ENCODE data around the gene CERK.
A peak's percentile ranks its signal among the peaks of the same experiment; 100 is the strongest.
"Not testable (repeated sequence)": the region's sequence is repeated elsewhere in the genome, so short reads cannot be mapped to it uniquely, and the experiment has no call there.

Gene CERK, protein sequence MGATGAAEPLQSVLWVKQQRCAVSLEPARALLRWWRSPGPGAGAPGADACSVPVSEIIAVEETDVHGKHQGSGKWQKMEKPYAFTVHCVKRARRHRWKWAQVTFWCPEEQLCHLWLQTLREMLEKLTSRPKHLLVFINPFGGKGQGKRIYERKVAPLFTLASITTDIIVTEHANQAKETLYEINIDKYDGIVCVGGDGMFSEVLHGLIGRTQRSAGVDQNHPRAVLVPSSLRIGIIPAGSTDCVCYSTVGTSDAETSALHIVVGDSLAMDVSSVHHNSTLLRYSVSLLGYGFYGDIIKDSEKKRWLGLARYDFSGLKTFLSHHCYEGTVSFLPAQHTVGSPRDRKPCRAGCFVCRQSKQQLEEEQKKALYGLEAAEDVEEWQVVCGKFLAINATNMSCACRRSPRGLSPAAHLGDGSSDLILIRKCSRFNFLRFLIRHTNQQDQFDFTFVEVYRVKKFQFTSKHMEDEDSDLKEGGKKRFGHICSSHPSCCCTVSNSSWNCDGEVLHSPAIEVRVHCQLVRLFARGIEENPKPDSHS

DNA sequence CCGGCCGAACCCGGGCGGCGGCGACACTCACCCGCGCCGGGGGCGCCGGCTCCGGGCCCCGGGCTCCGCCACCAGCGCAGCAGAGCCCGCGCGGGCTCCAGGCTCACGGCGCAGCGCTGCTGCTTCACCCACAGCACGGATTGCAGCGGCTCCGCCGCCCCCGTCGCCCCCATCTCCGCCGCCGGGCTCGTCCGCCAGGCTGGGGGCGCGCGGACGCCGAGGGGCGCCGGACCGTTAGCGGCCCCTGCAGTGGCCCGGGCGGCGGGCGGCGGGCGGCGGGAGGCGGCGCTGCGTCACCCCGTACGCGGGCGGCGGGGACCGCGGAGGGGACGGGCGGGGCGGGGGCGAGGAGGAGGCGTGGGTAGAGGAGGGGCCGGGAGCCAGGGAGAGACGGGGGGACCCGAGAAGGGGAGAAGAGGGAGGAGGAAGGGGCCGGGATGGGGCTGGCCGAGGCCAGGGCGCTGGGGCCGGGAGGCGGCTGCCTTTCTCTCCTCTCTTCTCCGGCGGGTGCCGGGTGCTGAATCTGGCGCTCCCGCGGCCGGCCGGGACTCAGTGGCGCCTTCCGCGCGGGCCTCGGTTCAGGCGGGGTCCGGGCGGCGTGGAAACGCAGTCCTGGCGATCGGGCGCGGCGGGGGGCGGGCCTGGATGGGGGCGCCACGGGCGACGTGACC is at the start of gene CERK:
Gene CERK (minus strand): TSS at position 277 of the 671 bp plus-strand sequence. CDS start 104 bp downstream, at position 173.
- DNase-seq (ENCODE audit: low spot score) = peak; percentile 74

DNA sequence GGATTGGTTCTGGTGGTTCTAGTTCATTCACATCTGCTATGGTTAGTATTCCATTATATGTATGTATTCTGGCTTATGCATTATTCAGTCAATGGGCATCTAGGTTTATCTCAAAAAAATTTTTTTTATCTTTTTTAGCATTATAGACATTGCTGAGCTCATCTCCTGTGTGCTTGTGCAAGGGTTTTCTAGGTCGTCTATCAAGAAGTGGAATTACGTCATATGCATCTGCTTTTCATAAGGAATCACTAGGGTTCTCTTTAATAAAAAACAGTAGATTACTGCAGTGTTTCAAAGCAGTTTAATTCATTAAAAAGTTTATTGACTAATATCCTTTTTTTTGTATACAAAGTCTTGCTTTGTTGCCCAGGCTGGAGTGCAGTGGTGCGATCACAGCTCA is 45.7 kb upstream of the CERK start:
- no peak for DNase-seq (ENCODE audit: low spot score)

DNA sequence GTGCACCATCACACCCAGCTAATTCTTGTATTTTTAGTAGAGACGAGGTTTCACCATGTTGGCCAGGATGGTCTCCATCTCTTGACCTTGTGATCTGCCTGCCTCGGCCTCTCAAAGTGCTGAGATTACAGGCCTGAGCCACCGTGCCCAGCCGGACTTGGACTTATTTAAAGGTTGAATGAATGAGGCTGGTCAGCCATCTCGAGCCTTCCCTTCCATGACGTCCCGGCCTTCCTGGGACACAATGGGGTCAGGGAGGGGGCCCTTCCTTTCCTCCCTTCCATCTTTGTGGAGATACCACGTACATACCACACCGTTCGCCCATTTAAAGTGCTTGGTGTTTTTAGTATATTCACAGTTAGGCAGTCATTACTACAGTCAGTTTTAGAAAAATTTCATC is 44.1 kb upstream of the CERK start:
- DNase-seq (ENCODE audit: low spot score) = not testable (repeated sequence)

DNA sequence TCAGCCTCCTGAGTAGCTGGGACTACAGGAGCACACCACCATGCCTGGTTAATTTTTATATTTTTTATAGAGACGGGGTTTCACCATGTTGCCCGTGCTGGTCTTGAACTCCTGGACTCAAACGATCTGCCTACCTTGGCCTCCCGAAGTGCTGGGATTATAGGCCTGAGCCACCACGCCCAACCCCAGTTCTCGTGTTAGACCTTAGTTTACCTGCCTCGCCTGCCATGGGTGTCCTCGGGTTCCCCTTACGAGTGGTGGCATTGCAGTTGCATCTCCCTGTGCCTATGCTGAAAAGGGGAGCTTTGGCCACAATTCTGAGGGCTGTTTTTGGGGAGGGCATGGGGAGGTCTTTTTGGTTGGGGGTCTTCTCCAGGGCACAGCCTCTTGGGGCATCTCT is 43.2 kb upstream of the CERK start:
- DNase-seq (ENCODE audit: low spot score) = no peak

- DNase-seq (ENCODE audit: low spot score) = no peak
Measured at GRCh38 chr22:46780453-46780852, 42.4 kb upstream of the CERK start.

DNA sequence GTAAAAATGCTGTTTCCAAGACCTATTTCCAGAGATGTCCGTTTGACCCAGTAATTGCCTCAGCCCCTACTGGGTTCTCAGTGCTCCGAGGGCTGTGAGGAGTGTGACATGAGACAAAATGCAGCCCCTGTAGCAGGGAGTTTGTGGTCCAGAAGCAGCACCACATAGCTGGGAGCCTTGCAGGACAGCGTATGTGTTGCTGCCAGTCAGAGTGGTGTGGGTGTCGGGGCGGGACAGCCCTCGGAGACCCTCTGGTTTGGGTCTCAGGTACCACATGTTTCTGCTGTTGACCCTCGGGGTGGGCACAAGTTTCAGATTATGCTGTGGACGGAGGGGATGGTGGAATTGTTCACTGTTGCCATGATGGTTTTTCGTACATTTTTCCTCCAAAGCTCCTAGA is 41.6 kb upstream of the CERK start:
- no peak for DNase-seq (ENCODE audit: low spot score)

GRCh38 chr22:46779023-46779422 is 41.0 kb upstream of the CERK start:
- DNase-seq (ENCODE audit: low spot score) = no peak

DNA sequence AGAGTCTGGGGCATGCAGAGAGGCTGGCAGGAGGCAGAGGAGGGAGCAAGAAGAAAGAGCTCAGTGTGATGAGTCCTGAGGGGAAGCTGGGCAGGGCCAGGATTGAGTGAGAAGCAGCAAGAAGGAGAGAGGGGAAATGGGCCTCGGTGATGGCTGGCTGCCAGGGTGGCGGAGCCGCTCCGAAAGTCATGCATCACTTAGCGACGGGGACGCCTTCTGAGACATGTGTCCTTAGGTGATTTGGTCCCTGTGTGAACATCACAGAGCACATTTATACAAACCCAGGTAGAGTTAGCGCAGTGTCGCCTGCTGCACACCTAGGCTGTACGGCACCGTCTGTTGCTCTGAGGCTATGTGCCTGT is 39.5 kb upstream of the CERK start:
- DNase-seq (ENCODE audit: low spot score) = peak; percentile 50

DNA sequence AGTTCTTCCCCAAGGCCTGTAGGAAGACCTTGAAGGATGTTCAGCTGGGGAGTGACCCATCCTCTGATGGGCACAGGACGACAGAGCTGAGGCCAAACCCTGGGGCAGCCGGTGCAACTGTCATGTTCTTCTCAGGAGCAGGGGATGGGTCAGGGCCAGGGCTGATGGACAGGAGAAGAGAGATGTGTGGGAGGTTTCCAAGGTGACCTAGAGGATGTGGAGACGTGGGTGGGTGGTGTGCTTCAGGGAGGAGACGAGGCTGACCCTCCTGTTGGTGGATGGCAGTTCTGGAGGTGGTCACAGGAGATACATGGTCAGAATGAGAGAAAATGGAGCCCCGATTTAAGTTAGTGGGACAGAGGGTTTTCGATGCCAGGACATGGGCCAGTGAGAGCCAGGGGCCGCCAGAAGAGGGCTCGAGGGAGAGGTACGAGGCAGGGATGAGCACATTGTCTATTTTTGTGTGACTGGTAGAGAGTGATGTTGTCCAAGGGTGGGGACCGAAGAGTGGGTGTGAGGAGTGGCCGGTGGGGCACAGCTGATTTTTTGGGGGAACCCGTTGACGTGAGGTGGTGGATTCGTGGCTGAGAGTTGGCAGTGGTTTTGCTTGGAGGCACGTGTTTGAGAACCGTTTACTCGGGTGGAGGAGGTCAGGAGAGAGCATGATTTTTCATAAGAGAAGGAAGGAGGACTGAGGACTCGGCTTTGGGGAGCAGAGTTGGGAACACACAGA is 39.0 kb upstream of the CERK start:
- DNase-seq (ENCODE audit: low spot score) = no peak

DNA sequence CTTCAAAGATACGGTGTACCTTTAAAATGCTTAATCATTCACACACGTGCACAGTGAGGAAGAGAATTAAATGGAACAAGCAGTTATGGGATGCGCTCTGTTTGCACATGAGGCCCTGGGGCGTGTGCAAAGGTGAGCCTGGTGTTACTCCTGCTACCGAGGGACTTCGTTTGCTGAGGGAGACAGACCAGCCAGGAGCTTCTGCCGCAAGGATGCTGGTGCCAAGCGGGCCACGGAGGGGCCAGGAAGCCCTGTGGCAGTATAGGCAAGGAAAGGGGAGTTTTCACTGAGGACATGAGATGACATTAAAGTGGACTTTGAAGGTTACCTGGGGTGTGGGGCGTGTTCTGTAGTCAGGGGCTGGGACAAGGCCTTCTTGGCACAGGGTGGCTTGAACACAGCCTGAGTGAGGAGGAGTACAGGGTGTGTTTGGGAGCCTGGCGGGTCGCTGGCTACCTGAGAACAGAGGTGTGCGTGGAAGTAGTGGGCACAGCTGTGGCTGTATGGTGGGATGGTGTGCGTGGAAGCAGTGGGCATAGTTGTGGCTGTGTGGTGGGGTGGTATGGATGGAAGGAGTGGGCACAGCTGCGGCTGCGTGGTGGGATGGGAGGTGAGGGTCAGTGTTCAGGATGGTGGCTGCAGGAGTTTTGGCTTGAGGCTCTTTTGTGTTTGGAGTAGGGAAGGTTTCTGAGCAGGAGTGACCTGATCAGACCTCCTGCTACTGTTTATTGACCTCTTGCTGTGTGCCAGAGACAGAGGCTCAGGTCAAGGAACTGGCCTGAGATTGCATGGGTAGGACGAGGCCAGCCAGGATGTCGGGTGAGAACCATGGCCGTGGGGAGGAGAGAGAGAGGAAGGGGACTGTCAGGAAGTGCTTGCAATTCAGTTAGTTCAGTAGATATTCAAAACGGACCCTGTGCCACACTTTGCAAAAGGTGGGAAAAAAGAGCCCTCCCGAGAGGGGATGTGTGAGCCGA is 38.1 kb upstream of the CERK start:
- DNase-seq (ENCODE audit: low spot score) = no peak

- no peak for DNase-seq (ENCODE audit: low spot score)
Measured at GRCh38 chr22:46774980-46775849, 37.2 kb upstream of the CERK start.

DNA sequence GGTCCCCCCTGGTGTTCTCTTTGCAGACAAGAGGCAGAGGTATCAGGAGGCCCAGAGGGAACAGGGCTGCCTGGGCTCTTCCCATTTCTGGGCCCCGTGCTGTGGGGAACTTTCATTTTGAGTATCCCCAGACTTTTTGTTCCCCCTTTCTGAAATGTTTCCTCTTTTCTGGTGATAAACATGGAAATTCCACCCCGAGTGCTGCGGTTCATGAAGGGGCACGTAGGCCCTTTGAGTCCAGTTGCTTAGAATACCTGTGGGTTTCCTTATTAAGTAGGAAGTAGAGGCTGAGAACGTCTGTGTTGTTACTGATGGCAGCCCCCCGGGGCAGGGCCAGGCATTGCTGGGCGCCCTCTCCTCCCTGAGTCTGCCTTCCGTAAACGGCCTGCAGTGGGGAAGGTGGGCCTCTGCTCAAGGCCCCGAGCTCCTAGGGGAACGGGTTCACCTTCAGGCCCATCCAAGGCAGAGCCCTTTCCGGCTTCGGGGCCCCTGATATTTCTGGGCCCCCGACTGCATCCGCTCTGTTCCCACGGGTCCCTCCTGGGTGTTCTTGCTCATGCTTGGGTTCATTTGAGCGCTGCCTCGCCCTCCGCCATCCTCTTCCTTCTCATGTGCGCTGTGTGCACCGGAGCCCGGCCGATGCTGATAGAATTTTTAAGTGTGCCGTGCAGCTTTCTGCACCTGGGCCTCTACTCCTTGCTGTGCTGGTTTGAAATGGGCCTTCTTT is 36.4 kb upstream of the CERK start:
- DNase-seq (ENCODE audit: low spot score) = peak; percentile 74

- no peak for DNase-seq (ENCODE audit: low spot score)
Measured at GRCh38 chr22:46773076-46773475, 35.0 kb upstream of the CERK start.

DNA sequence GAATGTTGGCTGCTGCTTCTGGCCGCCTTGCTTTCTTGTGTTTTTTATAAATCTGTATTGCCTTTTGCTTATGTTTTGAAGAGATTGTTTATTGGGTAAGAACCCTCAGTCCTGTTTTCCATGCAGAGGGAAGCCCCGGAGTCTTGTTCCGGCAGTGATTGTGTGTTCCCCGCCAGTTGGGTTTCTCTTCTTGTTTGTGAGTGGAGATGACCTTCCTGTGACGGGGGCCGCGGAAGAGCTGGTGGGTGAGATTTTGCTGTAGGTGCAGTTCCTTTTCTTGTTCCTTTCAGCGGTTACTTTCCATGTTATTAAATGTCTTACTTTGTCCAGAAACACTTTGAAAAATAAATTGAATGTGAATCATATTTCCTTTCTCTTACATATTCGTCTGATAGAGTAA is 32.7 kb upstream of the CERK start:
- peak; percentile 57 for DNase-seq (ENCODE audit: low spot score)

DNA sequence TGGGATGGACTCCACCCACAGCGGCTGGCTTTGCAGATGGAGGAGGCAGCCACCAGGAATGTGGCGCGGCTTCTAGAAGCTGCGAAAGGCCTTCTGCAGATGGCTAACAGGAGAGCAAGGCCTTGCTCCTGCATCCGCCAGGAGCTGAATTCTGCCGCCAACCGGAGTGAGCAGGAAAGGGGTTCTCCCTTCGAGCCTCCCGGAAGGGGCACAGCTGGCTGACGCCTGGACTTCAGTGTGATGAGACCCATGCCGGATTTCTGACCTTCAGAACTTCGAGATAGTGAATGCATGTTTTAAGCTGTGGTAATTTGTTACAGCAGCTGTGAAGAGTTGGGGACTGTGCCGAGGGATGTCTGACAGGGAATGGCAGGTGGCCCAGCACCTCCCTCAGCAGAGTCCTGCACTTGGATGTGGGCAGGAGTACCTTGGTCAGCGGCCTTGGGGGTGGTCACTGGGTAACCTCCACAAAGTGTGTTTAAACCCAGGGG is 32.1 kb upstream of the CERK start:
- DNase-seq (ENCODE audit: low spot score) = no peak

- DNase-seq (ENCODE audit: low spot score) = no peak
Measured at GRCh38 chr22:46769706-46770105, 31.7 kb upstream of the CERK start.

DNA sequence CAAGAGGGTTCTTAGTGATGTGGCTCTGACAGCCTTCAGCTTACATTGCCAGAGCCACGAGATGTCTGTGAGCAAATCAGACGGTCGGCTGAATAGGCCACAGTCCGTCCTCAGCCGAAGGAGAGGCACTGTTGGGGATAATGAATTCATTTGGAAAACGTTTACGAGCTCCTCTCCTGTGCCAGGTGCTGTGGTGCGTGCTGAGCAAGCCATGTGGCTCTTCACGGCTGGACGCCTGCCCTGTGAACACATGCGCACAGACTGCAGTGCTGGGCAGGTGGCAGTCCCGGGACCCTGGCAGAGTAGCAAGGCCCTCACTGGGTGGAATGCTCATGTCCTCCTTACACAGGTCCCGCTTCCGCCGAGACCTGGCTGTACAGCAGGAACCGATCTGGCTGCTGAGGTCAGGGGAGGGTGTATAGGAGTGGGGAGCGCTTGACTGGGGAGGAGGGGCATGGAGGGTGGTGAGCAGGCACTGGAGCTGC is 31.2 kb upstream of the CERK start:
- peak; percentile 82 for DNase-seq (ENCODE audit: low spot score)

- DNase-seq (ENCODE audit: low spot score) = no peak
Measured at GRCh38 chr22:46767249-46767985, 29.4 kb upstream of the CERK start.

DNA sequence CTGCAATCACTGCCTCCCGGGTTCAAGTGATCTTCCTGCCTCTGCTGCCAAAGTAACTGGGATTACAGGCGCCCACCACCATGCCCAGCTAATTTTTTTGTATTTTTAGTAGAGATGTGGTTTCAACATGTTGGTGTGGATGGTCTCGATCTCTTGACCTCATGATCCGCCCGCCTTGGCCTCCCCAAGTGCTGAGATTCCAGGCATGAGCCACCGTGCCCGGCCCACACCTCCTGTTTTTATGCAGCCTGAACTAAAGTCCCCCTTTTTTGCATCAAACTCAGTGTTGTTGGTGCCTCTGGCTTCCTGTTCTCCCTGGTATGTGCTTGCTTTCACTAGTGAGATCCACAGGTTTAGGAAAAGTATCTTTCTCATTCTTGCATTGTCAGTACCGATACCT is 28.6 kb upstream of the CERK start:
- DNase-seq (ENCODE audit: low spot score) = no peak

Measured in germinal center (tissue), 1 donor.